GM12891 (cell line): ENCODE results near the gene BCAS1.

Source experiments
- PAX5 ChIP-seq: IDR thresholded peaks from 2 replicates; pipeline ENCODE4 v1.6.1; 2011; ENCODE audit warnings: low read length, moderate library complexity, mild to moderate bottlenecking; ENCODE audit not compliant: insufficient read depth, severe bottlenecking
- POLR2A ChIP-seq: IDR thresholded peaks from 2 replicates; pipeline ENCODE4 v1.6.1; 2011; ENCODE audit warnings: low read depth, low read length, control low read depth
- POLR2AphosphoS5 ChIP-seq: IDR thresholded peaks from 2 replicates; pipeline ENCODE4 v1.6.1; 2011; ENCODE audit warnings: low read depth, low read length, control low read depth
- POU2F2 ChIP-seq: IDR thresholded peaks from 2 replicates; pipeline ENCODE4 v1.6.1; 2011; ENCODE audit warnings: low read depth, mild to moderate bottlenecking, control low read depth, low read length, moderate library complexity

GRCh38 chr20:54094268-54094580, 23.8 kb upstream of the BCAS1 start:
- TF ChIP-seq POLR2AphosphoS5, result no peak
- TF ChIP-seq POLR2A, result no peak
- TF ChIP-seq PAX5, result no peak
- no peak for TF ChIP-seq POU2F2
